ENCODE measurements around the gene DDX10.

Gene DDX10

DNA sequence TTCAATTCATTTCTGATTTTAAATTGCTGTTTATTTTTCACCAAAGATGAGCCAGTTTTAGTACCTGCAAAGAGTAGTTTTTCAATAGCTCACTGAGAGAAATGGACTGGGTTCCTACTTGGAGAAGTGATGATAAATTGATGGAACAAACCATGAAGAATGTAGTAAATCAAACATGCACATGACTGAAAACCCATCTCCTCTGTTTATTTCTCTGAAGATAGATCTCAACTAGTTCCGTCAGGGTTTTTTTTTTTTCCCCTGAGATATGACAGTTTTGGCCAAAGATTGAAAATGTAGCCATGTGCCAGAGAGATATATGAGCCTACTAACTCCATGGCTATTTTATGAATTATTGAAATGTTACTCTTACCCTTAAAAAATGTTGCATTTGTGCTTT lies 239.6 kb downstream of the DDX10 start:
- no peak overlapping the region for H3K27ac ChIP-seq
- TF ChIP-seq ZFX (IDR thresholded peaks at IDR 0.05): no peak
- TF ChIP-seq, protein P1, sequence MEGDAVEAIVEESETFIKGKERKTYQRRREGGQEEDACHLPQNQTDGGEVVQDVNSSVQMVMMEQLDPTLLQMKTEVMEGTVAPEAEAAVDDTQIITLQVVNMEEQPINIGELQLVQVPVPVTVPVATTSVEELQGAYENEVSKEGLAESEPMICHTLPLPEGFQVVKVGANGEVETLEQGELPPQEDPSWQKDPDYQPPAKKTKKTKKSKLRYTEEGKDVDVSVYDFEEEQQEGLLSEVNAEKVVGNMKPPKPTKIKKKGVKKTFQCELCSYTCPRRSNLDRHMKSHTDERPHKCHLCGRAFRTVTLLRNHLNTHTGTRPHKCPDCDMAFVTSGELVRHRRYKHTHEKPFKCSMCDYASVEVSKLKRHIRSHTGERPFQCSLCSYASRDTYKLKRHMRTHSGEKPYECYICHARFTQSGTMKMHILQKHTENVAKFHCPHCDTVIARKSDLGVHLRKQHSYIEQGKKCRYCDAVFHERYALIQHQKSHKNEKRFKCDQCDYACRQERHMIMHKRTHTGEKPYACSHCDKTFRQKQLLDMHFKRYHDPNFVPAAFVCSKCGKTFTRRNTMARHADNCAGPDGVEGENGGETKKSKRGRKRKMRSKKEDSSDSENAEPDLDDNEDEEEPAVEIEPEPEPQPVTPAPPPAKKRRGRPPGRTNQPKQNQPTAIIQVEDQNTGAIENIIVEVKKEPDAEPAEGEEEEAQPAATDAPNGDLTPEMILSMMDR (conservative IDR thresholded peaks at IDR 0.05): no peak

DNA sequence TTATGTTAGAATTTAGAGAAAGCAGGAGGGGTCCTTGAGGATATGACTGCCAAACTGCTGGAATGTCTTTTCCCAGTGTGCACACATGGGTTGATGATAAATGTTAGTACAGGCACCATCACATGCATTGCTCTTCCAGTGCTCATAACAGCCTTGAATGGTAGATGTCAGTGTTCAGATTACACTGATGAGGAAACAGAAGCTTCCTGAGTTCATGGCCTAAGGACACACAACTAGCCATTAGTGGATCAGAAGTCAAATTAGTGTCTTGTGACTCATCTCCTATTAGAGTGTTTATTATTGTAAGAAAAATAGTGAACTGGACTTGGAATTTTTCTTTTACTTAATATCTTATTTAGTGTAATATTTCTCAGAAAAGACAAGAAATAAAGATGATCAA lies 241.5 kb downstream of the DDX10 start:
- no peak overlapping the region for H3K27ac ChIP-seq
- TF ChIP-seq ZFX (IDR thresholded peaks at IDR 0.05): no peak
- TF ChIP-seq, protein P1 (conservative IDR thresholded peaks at IDR 0.05): no peak

DNA sequence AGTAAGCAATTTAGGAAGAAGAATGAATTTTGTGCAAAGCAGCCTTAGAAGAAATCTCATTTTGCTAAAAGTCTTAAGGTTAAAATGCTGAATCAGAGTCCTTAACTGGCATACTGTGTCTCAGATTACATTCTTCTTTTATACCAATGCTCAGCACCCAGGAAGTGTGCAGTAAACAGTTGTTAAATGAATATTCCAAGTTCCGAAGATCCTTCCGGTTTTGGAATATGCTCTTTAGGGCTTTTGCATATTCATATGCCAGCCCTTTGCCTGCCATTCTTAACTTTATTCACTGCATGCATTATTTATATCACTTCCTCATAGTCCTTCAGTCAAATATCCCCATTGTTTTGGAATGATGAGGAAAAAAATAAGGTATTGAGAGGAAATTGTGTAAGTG lies 242.0 kb downstream of the DDX10 start:
- no peak overlapping the region for H3K27ac ChIP-seq
- TF ChIP-seq, protein P1 (conservative IDR thresholded peaks at IDR 0.05): no peak
- no peak for TF ChIP-seq ZFX (IDR thresholded peaks at IDR 0.05)

DNA sequence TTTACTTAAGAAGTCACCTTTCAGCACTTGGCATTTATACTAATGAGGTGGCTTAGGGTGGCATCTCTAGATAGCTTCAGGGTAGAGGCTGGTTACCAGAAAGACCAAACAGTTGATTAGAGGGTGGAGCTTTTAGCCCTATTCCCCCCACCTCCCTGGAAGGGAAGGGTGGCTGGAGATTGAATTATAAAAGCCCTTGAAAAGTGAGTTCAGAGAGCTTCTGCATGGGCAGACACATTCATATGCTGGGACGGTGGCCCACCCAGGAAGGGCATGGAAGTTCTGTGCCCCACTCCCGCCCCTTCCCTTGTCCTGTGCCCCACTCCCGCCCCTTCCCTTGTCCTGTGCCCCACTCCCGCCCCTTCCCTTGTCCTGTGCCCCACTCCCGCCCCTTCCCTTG lies 244.2 kb downstream of the DDX10 start:
- no peak overlapping the region for H3K27ac ChIP-seq
- no peak for TF ChIP-seq ZFX (IDR thresholded peaks at IDR 0.05)
- TF ChIP-seq, protein P1 (conservative IDR thresholded peaks at IDR 0.05): no peak

DNA sequence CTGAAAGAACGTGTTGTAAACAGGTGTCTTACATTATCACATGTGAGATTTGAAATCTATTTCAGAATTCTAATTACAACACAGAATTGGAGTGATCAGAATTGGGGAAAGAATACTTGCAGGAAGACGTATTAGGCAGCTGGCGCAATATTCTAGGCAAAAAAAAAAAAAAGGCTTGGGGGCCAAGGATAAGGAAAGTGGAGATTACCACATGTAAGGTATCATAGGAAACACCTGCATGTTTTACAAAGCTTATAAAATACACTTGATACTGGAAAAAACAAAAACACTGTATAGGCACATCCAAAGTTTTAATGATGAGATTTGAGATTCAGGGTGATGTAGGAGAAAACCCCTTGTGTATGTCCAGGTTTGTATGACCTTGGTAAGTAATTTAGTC lies 245.1 kb downstream of the DDX10 start:
- H3K27ac ChIP-seq: no peak overlapping the region
- TF ChIP-seq, protein P1 (conservative IDR thresholded peaks at IDR 0.05): no peak
- TF ChIP-seq ZFX (IDR thresholded peaks at IDR 0.05): no peak

DNA sequence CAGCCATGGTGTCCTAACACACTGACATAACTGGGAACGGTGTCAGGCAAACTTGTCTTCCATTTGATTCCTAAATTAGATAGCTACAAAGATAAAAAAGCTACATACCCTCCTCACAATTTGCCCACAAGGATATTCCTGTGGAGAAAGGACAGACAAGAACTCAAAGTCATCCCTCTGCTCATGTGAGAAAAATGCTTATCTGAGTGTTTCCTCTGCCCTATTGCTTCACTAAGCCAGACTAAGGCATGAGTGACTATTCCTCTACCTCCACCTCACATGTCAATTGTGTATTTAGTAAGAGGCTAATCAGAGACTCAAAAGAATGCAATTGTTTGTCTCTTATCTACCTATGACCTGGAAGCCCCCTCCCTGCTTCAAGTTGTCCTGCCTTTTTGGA lies 247.7 kb downstream of the DDX10 start:
- H3K27ac ChIP-seq: no peak overlapping the region
- TF ChIP-seq, protein P1 (conservative IDR thresholded peaks at IDR 0.05): no peak
- no peak for TF ChIP-seq ZFX (IDR thresholded peaks at IDR 0.05)

DNA sequence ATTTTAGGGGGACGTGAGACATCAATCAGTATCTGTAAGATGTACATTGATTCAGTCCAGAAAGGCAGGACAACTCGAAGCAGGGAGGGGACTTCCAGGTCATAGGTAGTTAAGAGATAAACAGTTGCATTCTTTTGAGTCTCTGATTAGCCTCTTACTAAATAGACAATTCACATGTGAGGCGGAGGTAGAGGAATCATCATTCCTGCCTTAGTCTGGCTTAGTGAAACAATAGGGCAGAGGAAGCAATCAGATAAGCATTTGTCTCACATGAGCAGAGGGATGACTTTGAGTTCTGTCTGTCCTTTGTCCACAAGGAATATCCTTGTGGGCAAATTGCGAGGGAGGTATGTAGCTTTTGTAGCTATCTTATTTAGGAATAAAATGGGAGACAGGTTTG lies 248.3 kb downstream of the DDX10 start:
- TF ChIP-seq ZFX (IDR thresholded peaks at IDR 0.05): no peak
- TF ChIP-seq, protein P1 (conservative IDR thresholded peaks at IDR 0.05): no peak
- H3K27ac ChIP-seq: no peak overlapping the region
